DND-41 (cell line): ENCODE measurements around the gene APOL5.

Experiments
- ATAC-seq: fragments of 200-7000 bp; cut with Tn5 transposase; 3 replicates; pipeline ENCODE4 v1.9.1; 2021; ENCODE audit warnings: low read depth; ENCODE audit not compliant: insufficient read depth
- DNase-seq: peaks from one replicate; pipeline ENCODE4 v3.0.0-alpha.2; 2020
- H2AFZ ChIP-seq: 2 replicates; pipeline ENCODE4 v1.6.0; 2012; ENCODE audit warnings: low read depth, low read length
- H3K27ac ChIP-seq: 2 replicates; pipeline ENCODE4 v1.5.1; 2012; ENCODE audit warnings: low read length, inconsistent platforms
- H3K27me3 ChIP-seq: fragments of 200-600 bp; sonication (generic); 2 replicates; pipeline ENCODE4 v1.6.0; 2012; ENCODE audit warnings: low read length, mild to moderate bottlenecking, inconsistent platforms; ENCODE audit not compliant: insufficient read depth, poor library complexity
- H3K36me3 ChIP-seq: 2 replicates; pipeline ENCODE4 v1.5.1; 2012; ENCODE audit warnings: low read length, inconsistent platforms; ENCODE audit not compliant: insufficient read depth
- H3K4me1 ChIP-seq: 2 replicates; pipeline ENCODE4 v1.5.1; 2012; ENCODE audit warnings: mild to moderate bottlenecking, low read length; ENCODE audit not compliant: insufficient read depth
- H3K4me2 ChIP-seq: 2 replicates; pipeline ENCODE4 v1.6.0; 2012; ENCODE audit warnings: mild to moderate bottlenecking, moderate library complexity, low read length, inconsistent platforms; ENCODE audit not compliant: insufficient read depth
- H3K4me3 ChIP-seq, 2 experiments: fragments of 200-600 bp in 1 of 2; shearing (Covaris generic) in 1 of 2; 2 replicates each; pipeline ENCODE4 v1.5.1; 2012 to 2016; ENCODE audit warnings: inconsistent platforms in 2 of 2, low read length in 2 of 2, mild to moderate bottlenecking in 2 of 2, low read depth in 1 of 2, moderate library complexity in 1 of 2
- H3K79me2 ChIP-seq: 2 replicates; pipeline ENCODE4 v1.6.0; 2012; ENCODE audit warnings: low read length, inconsistent platforms; ENCODE audit not compliant: insufficient read depth
- H3K9ac ChIP-seq: 2 replicates; pipeline ENCODE4 v1.6.0; 2012; ENCODE audit warnings: low read depth, mild to moderate bottlenecking, inconsistent platforms, low read length, moderate library complexity
- H3K9me3 ChIP-seq: 2 replicates; pipeline ENCODE4 v1.5.1; 2012; ENCODE audit warnings: low read length, moderate library complexity, mild to moderate bottlenecking, inconsistent platforms; ENCODE audit not compliant: insufficient read depth, severe bottlenecking
- H4K20me1 ChIP-seq: 2 replicates; pipeline ENCODE4 v1.6.0; 2012; ENCODE audit warnings: low read length; ENCODE audit not compliant: insufficient read depth
- CTCF ChIP-seq: IDR thresholded peaks from 2 replicates; pipeline ENCODE4 v1.5.1; 2012; ENCODE audit warnings: borderline replicate concordance, low read length, moderate library complexity, mild to moderate bottlenecking; ENCODE audit not compliant: poor library complexity, severe bottlenecking; ENCODE audit errors: extremely low read depth
- EZH2 ChIP-seq: IDR thresholded peaks from 3 replicates; pipeline ENCODE4 v1.6.1; 2012; ENCODE audit warnings: borderline replicate concordance, low read depth, mild to moderate bottlenecking, moderate library complexity, low read length, inconsistent platforms; ENCODE audit not compliant: severe bottlenecking

APOL5 gene

GRCh38 chr22:35687461-35687860 lies 30.2 kb upstream of the APOL5 start:
- Histone ChIP-seq H3K27me3 (no peaks in the 10 kb centered on the region), H3K36me3 (no peaks in the 10 kb centered on the region), H3K4me2 (no peak overlapping the region), H3K9me3 (no peaks in the 10 kb centered on the region), H3K9ac (no peak overlapping the region), H2AFZ (no peak overlapping the region), H3K4me3 (no peak overlapping the region), H3K79me2 (no peaks in the 10 kb centered on the region), H3K4me1 (no peaks in the 10 kb centered on the region), H4K20me1 (no peaks in the 10 kb centered on the region; the same call in 1 of the 2 replicates), H3K27ac (no peak overlapping the region)
- no peak for ATAC-seq
- no peak for DNase-seq
- TF ChIP-seq EZH2 (no peak), CTCF (no peak)

GRCh38 chr22:35688913-35689675 lies 28.6 kb upstream of the APOL5 start:
- H3K4me2 ChIP-seq = no peak overlapping the region

GRCh38 chr22:35690001-35690400 lies 27.7 kb upstream of the APOL5 start:
- H3K4me3 ChIP-seq = no peak overlapping the region
- H2AFZ ChIP-seq = no peak overlapping the region
- no peak overlapping the region for H3K9ac ChIP-seq
- H3K4me2 ChIP-seq = no peak overlapping the region
- no peaks in the 10 kb centered on the region for H3K36me3 ChIP-seq
- H3K4me1 ChIP-seq = no peaks in the 10 kb centered on the region
- H3K27me3 ChIP-seq = no peaks in the 10 kb centered on the region
- DNase-seq = no peak
- H3K27ac ChIP-seq = no peak overlapping the region
- H3K9me3 ChIP-seq = no peaks in the 10 kb centered on the region
- no peaks in the 10 kb centered on the region; the same call in 1 of the 2 replicates for H4K20me1 ChIP-seq
- ATAC-seq = no peak
- H3K79me2 ChIP-seq = no peaks in the 10 kb centered on the region
- no peak for TF ChIP-seq CTCF
- TF ChIP-seq EZH2 = no peak

More at GRCh38 chr22:35688913-35689675, 28.6 kb upstream of the APOL5 start:
- DNase-seq = no peak
- Histone ChIP-seq H3K9ac (no peak overlapping the region), H4K20me1 (no peaks in the 10 kb centered on the region; the same call in 1 of the 2 replicates), H3K27ac (no peak overlapping the region), H3K27me3 (no peaks in the 10 kb centered on the region), H3K36me3 (no peaks in the 10 kb centered on the region), H3K79me2 (no peaks in the 10 kb centered on the region), H3K4me1 (no peaks in the 10 kb centered on the region), H3K9me3 (no peaks in the 10 kb centered on the region), H2AFZ (no peak overlapping the region), H3K4me3 (no peak overlapping the region)
- no peak for ATAC-seq
- TF ChIP-seq EZH2 (no peak), CTCF (no peak)
